Measurements from ENCODE around the gene HMX1. TPM values are rescaled to one million over a fixed set of nuclear protein-coding genes. Genes with fewer than 3 reads are reported as not detected.

HMX1 gene
- total RNA-seq, 1 donor from 2014 or later = not detected

DNA sequence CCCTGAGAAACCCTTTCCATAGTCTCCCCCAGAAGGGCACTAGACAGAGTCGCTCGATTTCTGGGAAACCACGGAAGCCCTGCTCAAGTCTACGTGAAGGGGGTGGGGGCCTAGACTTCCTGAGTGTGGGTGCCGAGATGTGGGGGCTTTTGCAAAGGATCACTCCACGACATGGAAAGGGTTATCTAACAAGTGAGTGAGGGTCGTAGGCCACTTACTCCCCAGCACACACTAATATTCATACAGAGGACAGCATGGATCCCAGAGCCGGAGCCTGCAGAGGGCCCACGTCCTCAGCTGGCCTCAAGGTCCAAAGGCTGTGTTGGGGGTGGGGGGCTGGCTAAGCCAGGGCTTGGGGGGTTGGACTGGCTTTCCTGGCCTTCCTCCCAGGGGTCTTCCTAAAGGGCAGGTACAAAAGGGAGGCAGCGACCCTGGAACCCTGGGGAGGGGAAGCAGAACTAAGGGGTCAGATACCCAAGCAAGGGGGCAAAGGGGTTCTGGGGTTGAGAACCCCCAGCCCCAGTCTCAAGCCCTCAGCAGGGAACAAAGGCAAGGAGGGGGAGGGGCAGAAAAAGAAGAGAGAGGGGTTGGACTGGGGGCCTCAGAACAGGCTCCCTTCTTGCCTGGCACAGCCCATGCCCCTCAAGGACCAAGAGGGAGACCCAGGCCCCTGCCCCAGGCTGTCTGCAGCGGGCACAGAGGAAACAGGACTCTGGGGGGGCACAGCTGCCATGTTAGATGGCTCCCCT, 1.6 kb downstream of the HMX1 start:
- intact Hi-C loops (cut with micrococcal nuclease) = no loop called here

DNA sequence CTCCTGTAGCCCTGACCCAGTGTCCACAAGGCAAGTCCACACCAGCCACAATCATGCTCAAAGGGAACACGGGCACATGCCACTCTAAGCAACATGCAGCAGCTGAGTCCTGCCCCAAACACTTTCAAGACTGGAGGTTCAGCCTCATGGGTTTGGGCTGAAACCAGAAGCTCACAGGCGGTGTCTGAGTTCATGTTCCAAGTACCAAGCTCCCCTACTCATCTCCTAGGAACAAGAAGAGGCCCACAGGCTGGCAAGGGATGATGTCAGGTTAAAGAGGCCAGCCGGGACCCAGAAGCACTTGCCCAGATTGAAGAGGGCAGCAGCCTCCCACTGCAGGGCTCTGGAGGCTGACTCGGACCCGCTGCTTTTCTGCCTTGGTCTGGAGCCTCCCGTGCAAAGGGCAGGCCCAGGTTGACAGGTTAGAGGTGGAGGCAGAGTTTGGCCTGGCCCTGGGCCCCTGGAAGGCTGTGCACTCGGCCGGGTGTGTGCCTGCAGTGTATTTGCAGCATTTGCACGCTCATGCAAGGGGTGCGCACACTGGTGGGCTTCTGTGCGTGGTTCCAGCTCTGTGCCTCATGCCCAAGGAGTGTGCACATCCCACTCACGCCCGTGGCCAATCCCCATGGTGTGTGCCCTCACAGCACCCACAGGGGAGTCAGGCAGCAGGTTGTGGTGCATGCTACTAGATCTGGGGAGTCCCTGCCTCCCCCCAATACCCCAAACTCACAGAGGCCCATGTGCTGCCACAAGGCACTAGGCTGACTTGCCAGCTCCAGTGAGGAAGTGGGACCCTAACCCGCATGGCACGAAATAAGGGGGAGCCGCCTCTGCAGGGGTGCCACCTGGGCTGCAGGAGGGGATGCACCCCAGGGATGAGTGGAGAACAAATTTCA, 2.4 kb downstream of the HMX1 start:
- intact Hi-C loops (cut with micrococcal nuclease) = no loop called here

GRCh38 chr4:8868321-8869001, 3.2 kb downstream of the HMX1 start:
- intact Hi-C loops (cut with micrococcal nuclease) = no loop called here

GRCh38 chr4:8867624-8868320, 3.9 kb downstream of the HMX1 start:
- intact Hi-C loops (cut with micrococcal nuclease) = no loop called here

- intact Hi-C loops (cut with micrococcal nuclease) = no loop called here
These were observed 4.6 kb downstream of the HMX1 start for GRCh38 chr4:8866828-8867623.

DNA sequence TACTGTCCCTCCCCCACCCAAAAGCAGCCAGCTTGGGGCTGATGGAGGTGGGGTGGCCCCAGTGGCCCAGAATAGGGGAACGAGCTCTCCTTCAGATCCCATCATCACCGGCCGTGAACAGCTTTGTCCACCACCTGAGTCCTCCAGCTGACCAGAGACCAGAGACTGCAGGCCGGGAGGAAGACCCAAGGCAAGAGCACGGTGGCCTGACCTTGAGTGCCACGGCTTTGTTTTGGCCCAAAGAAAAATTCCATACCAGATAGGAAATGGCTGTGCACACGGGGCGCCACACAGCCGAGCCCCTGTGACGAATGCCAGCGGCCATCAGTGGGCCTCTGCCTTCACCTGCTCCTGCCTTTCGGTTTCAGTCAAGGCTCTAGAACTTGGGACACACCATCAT, 5.2 kb downstream of the HMX1 start:
- intact Hi-C loops (cut with micrococcal nuclease) = no loop called here

GRCh38 chr4:8865681-8866310, 5.8 kb downstream of the HMX1 start:
- intact Hi-C loops (cut with micrococcal nuclease) = no loop called here

GRCh38 chr4:8864912-8865680, 6.5 kb downstream of the HMX1 start:
- intact Hi-C loops (cut with micrococcal nuclease) = no loop called here

GRCh38 chr4:8863686-8864682, 7.7 kb downstream of the HMX1 start:
- intact Hi-C loops (cut with micrococcal nuclease) = no loop called here

DNA sequence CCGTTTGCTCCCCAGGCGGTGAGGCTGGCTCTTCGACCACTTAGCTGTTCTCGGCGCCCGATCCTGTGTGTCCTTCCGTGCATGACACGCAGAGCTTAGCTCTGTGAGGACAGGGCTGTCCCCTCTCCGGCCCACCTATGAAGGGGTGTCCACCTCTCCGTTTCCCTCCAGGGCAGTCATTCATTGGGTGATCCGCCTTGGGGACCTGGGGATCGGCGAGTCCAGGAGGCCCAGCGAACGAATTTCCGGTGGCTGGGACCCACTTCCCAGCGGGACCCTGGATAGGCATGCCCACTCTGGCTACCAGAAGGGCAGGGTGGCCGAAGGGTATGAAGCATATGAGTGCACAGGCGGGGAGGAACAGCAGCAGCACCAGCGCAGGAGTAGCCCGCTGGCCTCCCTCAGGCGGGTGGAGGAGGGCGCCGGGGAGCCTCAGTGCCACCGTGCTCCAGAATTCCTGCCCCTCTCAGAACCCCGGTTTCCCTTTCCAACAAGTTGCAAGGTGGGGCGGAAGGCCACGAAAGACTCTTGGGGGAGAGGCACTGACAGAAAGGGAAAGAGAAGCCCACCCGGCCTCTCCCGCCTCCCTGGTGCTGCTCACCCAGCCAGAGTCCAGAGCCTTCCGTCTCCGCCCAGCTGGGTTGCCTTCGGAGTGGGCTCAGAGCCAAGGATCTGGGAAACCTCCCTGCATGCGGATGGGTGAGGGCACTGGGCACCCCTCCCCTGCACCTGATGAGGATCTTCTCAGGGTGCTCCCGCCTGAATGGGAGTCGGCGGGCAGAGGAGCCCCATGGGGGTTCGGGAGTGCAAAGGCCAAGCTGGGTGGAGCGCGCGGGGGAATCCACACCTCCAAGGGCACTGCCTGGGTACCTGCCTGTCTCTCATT, 8.6 kb downstream of the HMX1 start:
- intact Hi-C loops (cut with micrococcal nuclease) = no loop called here

- intact Hi-C loops (cut with micrococcal nuclease) = no loop called here
These were observed 9.3 kb downstream of the HMX1 start for GRCh38 chr4:8862334-8862733.

DNA sequence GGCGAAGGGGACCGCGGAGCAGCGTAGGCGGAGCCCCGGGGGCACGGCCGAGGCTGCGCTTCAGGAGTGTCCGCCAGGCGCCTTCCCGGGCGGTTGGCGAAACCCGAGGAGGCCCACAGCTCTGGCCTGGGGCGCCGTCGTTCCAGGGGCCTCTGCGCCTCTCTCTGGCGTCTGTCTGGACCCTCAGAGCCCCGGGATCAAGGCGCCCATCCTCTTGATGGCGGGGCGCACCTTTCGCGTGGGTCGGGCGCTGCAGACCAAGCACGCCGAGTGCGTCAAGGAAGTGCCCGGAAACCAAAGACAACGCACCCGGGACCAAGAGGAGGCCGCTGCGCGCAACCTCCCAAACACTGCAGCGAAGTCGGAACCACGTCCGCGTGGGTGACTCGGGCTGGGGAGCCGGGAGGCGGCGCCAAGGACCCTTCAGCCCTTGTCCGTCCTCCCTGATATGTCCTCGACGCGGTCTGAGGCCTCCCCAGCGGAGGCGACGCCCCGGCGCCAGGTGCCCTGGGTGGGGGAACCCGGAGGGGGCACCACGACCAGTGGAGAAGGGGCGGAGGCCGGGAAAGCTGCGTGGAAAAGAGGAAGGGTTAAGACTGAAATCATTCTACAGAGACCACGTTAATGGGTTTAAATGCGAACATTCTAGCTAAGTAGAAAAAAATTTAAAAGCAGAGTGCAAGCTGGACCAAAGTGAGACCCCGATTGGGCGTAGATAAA, 9.9 kb downstream of the HMX1 start:
- intact Hi-C loops (cut with micrococcal nuclease) = no loop called here

- intact Hi-C loops (cut with micrococcal nuclease) = no loop called here
These were observed 10.6 kb downstream of the HMX1 start for GRCh38 chr4:8860892-8861575.

- intact Hi-C loops (cut with micrococcal nuclease) = no loop called here
These were observed 11.3 kb downstream of the HMX1 start for GRCh38 chr4:8860096-8860891.

- intact Hi-C loops (cut with micrococcal nuclease) = loop anchor here (1.0 kb wide), 1 partner anchor 34 kb away; no protein-coding TSS in a partner anchor
These were observed 12.0 kb downstream of the HMX1 start for GRCh38 chr4:8859550-8860095.
